KMS-11 (cell line): Measurements from ENCODE around the gene PAQR5.
"Not testable (repeated sequence)": the region's sequence is repeated elsewhere in the genome, so short reads cannot be mapped to it uniquely, and the experiment has no call there.

Source experiments
- H2AFZ ChIP-seq: fragments of 200-600 bp; sonication (generic); 2 replicates; pipeline ENCODE4 v1.6.1; 2016; ENCODE audit warnings: antibody characterized with exemption, mixed run types, low read depth
- H3K27ac ChIP-seq: fragments of 200-600 bp; sonication (generic); 2 replicates; pipeline ENCODE4 v1.6.1; 2016; ENCODE audit warnings: mild to moderate bottlenecking, mixed run types
- H3K27me3 ChIP-seq: fragments of 200-600 bp; sonication (generic); 2 replicates; pipeline ENCODE4 v1.6.1; 2017; ENCODE audit warnings: mild to moderate bottlenecking, low read depth, mixed run types, moderate library complexity; ENCODE audit not compliant: insufficient read depth
- H3K36me3 ChIP-seq: fragments of 200-600 bp; sonication (generic); 2 replicates; pipeline ENCODE4 v1.6.1; 2017; ENCODE audit warnings: mild to moderate bottlenecking, mixed run types; ENCODE audit not compliant: insufficient read depth
- H3K4me1 ChIP-seq: fragments of 200-600 bp; sonication (generic); 2 replicates; pipeline ENCODE4 v1.6.1; 2016; ENCODE audit warnings: mild to moderate bottlenecking, low read depth, mixed run types; ENCODE audit not compliant: poor library complexity, severe bottlenecking
- H3K4me2 ChIP-seq: fragments of 200-600 bp; sonication (generic); 2 replicates; pipeline ENCODE4 v1.7.0; 2016; ENCODE audit warnings: mild to moderate bottlenecking, mixed run types
- H3K4me3 ChIP-seq: fragments of 200-600 bp; sonication (generic); IDR thresholded peaks from 2 replicates; pipeline ENCODE4 v1.6.1; 2017; ENCODE audit warnings: low read depth, low read length, mixed read lengths; ENCODE audit not compliant: insufficient read depth
- H3K79me2 ChIP-seq: fragments of 200-600 bp; sonication (generic); 2 replicates; pipeline ENCODE4 v1.6.1; 2016; ENCODE audit warnings: low read depth, mixed run types; ENCODE audit not compliant: insufficient read depth
- H3K9ac ChIP-seq: fragments of 200-600 bp; sonication (generic); 2 replicates; pipeline ENCODE4 v1.6.1; 2016; ENCODE audit warnings: mild to moderate bottlenecking, mixed run types
- H4K20me1 ChIP-seq: fragments of 200-600 bp; sonication (generic); 2 replicates; pipeline ENCODE4 v1.6.1; 2016; ENCODE audit warnings: mild to moderate bottlenecking, mixed run types; ENCODE audit not compliant: insufficient read depth
- TF ChIP-seq, protein P1 (sequence below): fragments of 200-600 bp; sonication (generic); conservative IDR thresholded peaks from 2 replicates; pipeline ENCODE4 v1.6.1; 2017; ENCODE audit warnings: low read depth, mild to moderate bottlenecking, antibody characterized with exemption, low read length, moderate library complexity, mixed read lengths

The PAQR5 gene

GRCh38 chr15:69337138-69337537, 38.4 kb downstream of the PAQR5 start:
- Histone ChIP-seq H3K9ac (no peak overlapping the region), H3K79me2 (no peaks in the 10 kb centered on the region)

DNA sequence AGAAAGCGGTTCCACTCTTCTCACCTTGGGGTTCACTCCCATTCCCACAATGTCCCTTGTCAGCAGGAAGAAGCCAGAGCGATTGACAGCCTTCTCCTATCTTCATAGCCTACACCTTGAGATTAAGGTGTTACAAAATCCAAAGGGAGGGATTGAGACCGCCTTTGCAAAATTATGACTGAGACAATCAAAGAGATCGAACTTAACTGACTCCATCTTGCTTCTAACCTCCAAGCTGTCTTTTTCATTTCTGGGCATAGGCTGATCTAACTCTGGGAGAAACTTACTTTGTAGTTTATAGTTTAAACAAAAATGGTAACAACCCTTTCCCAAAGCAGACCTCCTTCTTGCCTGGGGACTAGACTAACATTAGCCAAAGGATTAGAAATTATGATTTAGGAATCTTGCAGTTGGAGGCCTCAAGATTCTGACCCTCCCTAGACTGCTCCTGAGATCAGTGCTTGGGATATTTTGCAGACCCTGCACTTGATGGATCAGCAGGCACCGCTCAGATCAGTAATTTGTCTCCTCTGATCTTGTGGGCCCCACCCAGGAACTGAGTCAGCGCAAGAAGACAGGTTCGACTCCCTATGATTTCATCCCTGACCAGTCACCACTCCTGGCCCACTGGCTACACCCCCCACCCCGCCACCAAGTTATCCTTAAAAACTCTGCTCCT, 40.0 kb downstream of the PAQR5 start:
- Histone ChIP-seq H3K9ac (no peak overlapping the region), H3K4me2 (no peak overlapping the region), H3K36me3 (no peaks in the 10 kb centered on the region), H3K27ac (no peak overlapping the region), H3K4me3 (no peak overlapping the region), H4K20me1 (no peaks in the 10 kb centered on the region), H2AFZ (no peak overlapping the region), H3K27me3 (no peaks in the 10 kb centered on the region), H3K79me2 (no peaks in the 10 kb centered on the region), H3K4me1 (no peaks in the 10 kb centered on the region)
- TF ChIP-seq, protein P1, sequence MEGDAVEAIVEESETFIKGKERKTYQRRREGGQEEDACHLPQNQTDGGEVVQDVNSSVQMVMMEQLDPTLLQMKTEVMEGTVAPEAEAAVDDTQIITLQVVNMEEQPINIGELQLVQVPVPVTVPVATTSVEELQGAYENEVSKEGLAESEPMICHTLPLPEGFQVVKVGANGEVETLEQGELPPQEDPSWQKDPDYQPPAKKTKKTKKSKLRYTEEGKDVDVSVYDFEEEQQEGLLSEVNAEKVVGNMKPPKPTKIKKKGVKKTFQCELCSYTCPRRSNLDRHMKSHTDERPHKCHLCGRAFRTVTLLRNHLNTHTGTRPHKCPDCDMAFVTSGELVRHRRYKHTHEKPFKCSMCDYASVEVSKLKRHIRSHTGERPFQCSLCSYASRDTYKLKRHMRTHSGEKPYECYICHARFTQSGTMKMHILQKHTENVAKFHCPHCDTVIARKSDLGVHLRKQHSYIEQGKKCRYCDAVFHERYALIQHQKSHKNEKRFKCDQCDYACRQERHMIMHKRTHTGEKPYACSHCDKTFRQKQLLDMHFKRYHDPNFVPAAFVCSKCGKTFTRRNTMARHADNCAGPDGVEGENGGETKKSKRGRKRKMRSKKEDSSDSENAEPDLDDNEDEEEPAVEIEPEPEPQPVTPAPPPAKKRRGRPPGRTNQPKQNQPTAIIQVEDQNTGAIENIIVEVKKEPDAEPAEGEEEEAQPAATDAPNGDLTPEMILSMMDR = no peak

More at GRCh38 chr15:69337138-69337537, 38.4 kb downstream of the PAQR5 start:
- Histone ChIP-seq H3K4me3 (no peak overlapping the region), H3K4me1 (no peaks in the 10 kb centered on the region), H3K4me2 (no peak overlapping the region), H2AFZ (no peak overlapping the region), H3K36me3 (no peaks in the 10 kb centered on the region), H4K20me1 (no peaks in the 10 kb centered on the region), H3K27ac (no peak overlapping the region), H3K27me3 (no peaks in the 10 kb centered on the region)
- TF ChIP-seq, protein P1 = no peak

GRCh38 chr15:69339214-69339543, 40.5 kb downstream of the PAQR5 start:
- not testable (repeated sequence) for H2AFZ ChIP-seq, H3K4me2 ChIP-seq, H4K20me1 ChIP-seq, H3K4me3 ChIP-seq, H3K27ac ChIP-seq, H3K36me3 ChIP-seq, H3K27me3 ChIP-seq, H3K4me1 ChIP-seq, H3K9ac ChIP-seq, H3K79me2 ChIP-seq

- H3K4me2 ChIP-seq = no peak overlapping the region
- TF ChIP-seq, protein P1 = no peak
- no peaks in the 10 kb centered on the region for H3K4me1 ChIP-seq
Measured at GRCh38 chr15:69340243-69340900, 41.7 kb downstream of the PAQR5 start.

DNA sequence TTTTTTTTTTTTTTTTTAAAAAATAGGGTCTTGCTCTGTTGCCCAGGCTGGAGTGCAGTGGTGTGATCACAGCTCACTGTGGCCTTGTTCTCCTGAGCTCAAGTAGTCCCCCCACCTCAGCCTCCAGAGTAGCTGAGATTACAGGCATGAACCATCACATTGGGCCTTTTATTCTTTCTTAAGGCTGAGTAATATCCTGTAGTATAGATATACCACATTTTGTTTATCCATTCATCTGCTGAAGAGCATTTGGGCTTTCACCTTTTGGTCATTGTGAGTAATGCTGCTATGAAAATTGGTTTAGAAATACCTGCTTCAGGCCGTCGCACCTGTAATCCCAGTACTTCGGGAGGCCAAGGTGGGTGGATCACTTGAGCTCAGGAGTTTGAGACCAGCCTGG, 42.6 kb downstream of the PAQR5 start:
- Histone ChIP-seq H3K79me2 (no peaks in the 10 kb centered on the region), H3K4me1 (no peaks in the 10 kb centered on the region)

More at GRCh38 chr15:69340243-69340900, 41.7 kb downstream of the PAQR5 start:
- no peaks in the 10 kb centered on the region for H3K36me3 ChIP-seq
- H3K27ac ChIP-seq = no peak overlapping the region
- H3K9ac ChIP-seq = no peak overlapping the region
- H2AFZ ChIP-seq = no peak overlapping the region
- no peaks in the 10 kb centered on the region for H3K79me2 ChIP-seq
- H3K27me3 ChIP-seq = no peaks in the 10 kb centered on the region
- H3K4me3 ChIP-seq = no peak overlapping the region
- no peaks in the 10 kb centered on the region for H4K20me1 ChIP-seq

More for the DNA sequence above, 42.6 kb downstream of the PAQR5 start:
- Histone ChIP-seq H3K4me3 (no peak overlapping the region), H3K9ac (no peak overlapping the region), H2AFZ (no peak overlapping the region), H3K27me3 (no peaks in the 10 kb centered on the region), H3K4me2 (no peak overlapping the region), H4K20me1 (no peaks in the 10 kb centered on the region), H3K27ac (no peak overlapping the region), H3K36me3 (no peaks in the 10 kb centered on the region)
- TF ChIP-seq, protein P1 = no peak
